Measurements from ENCODE around the gene KRTAP5-1. TPM values are rescaled to one million over a fixed set of nuclear protein-coding genes. Genes with fewer than 3 reads are reported as not detected.
A peak's percentile ranks its signal among the peaks of the same experiment; 100 is the strongest.
"Not testable (repeated sequence)": the region's sequence is repeated elsewhere in the genome, so short reads cannot be mapped to it uniquely, and the experiment has no call there.

The KRTAP5-1 gene
- total RNA-seq, 1 donor from 2014 or later = not detected

GRCh38 chr11:1622086-1622485 lies 37.0 kb upstream of the KRTAP5-1 start, which contains the start of gene KRTAP5-4:
Gene KRTAP5-4 (minus strand): TSS chr11:1622138. CDS start chr11:1622093, 45 bp downstream.
- TF ChIP-seq CTCF (conservative IDR thresholded peaks at IDR 0.05) = no peak
- no peak for DNase-seq (ENCODE audit: extremely low spot score, unreplicated experiment)
- H3K27me3 Mint-ChIP-seq = peaks cover 32% of the 10 kb centered on the region
- H3K4me1 Mint-ChIP-seq (ENCODE audit: unreplicated experiment) = peaks cover 5% of the 10 kb centered on the region
- H3K4me3 Mint-ChIP-seq = no peak within 1 kb of the TSS
- H3K27ac Mint-ChIP-seq = no peak within 1 kb of the TSS
- peaks cover under 1% of the 10 kb centered on the region for H3K9me3 Mint-ChIP-seq
- H3K36me3 Mint-ChIP-seq = no peaks in the 10 kb centered on the region

- peaks cover 5% of the 10 kb centered on the region for H3K4me1 Mint-ChIP-seq (ENCODE audit: unreplicated experiment)
- peaks cover 3% of the 10 kb centered on the region for H3K36me3 Mint-ChIP-seq
- H3K9me3 Mint-ChIP-seq = peaks cover 14% of the 10 kb centered on the region
- peak overlapping the region; percentile 14 for H3K27ac Mint-ChIP-seq
- TF ChIP-seq CTCF (conservative IDR thresholded peaks at IDR 0.05) = no peak
- H3K4me3 Mint-ChIP-seq = no peak overlapping the region
- no peak for DNase-seq (ENCODE audit: extremely low spot score, unreplicated experiment)
- H3K27me3 Mint-ChIP-seq = peaks cover 41% of the 10 kb centered on the region
These were observed 34.4 kb upstream of the KRTAP5-1 start for GRCh38 chr11:1619449-1619848.

GRCh38 chr11:1618231-1618630 lies 33.1 kb upstream of the KRTAP5-1 start:
- H3K27ac Mint-ChIP-seq = no peak overlapping the region

GRCh38 chr11:1608363-1608762 lies 23.3 kb upstream of the KRTAP5-1 start, which contains the start of gene KRTAP5-3:
Gene KRTAP5-3 (minus strand): TSS chr11:1608463. CDS start chr11:1608385, 78 bp downstream.
- peak within 1 kb of the TSS; percentile 12 for H3K4me3 Mint-ChIP-seq
- H3K36me3 Mint-ChIP-seq = no peaks in the 10 kb centered on the region

More at GRCh38 chr11:1618231-1618630, 33.1 kb upstream of the KRTAP5-1 start:
- TF ChIP-seq CTCF (conservative IDR thresholded peaks at IDR 0.05) = no peak
- peaks cover 42% of the 10 kb centered on the region for H3K27me3 Mint-ChIP-seq
- no peak for DNase-seq (ENCODE audit: extremely low spot score, unreplicated experiment)
- H3K36me3 Mint-ChIP-seq = peaks cover 3% of the 10 kb centered on the region
- H3K9me3 Mint-ChIP-seq = peaks cover 19% of the 10 kb centered on the region
- no peak overlapping the region for H3K4me3 Mint-ChIP-seq
- H3K4me1 Mint-ChIP-seq (ENCODE audit: unreplicated experiment) = peaks cover 5% of the 10 kb centered on the region

GRCh38 chr11:1607901-1608300 lies 22.8 kb upstream of the KRTAP5-1 start:
- DNase-seq (ENCODE audit: extremely low spot score, unreplicated experiment); H3K9me3 Mint-ChIP-seq; H3K27ac Mint-ChIP-seq; H3K36me3 Mint-ChIP-seq; H3K4me3 Mint-ChIP-seq; H3K4me1 Mint-ChIP-seq (ENCODE audit: unreplicated experiment): not testable (repeated sequence)
- peaks cover 26% of the 10 kb centered on the region for H3K27me3 Mint-ChIP-seq

More at GRCh38 chr11:1608363-1608762, 23.3 kb upstream of the KRTAP5-1 start, which contains the start of gene KRTAP5-3:
- Mint-ChIP-seq H3K9me3 (no peaks in the 10 kb centered on the region), H3K4me1 (ENCODE audit: unreplicated experiment) (peaks cover 9% of the 10 kb centered on the region), H3K27me3 (peaks cover 22% of the 10 kb centered on the region), H3K27ac (no peak within 1 kb of the TSS)
- TF ChIP-seq CTCF (conservative IDR thresholded peaks at IDR 0.05) = no peak
- DNase-seq (ENCODE audit: extremely low spot score, unreplicated experiment) = no peak

GRCh38 chr11:1607156-1607845 lies 22.2 kb upstream of the KRTAP5-1 start:
- H3K27ac Mint-ChIP-seq, H3K36me3 Mint-ChIP-seq: not testable (repeated sequence)

GRCh38 chr11:1605923-1606322 lies 20.8 kb upstream of the KRTAP5-1 start:
- not testable (repeated sequence) for H3K36me3 Mint-ChIP-seq; H3K4me3 Mint-ChIP-seq; H3K27ac Mint-ChIP-seq; H3K9me3 Mint-ChIP-seq; DNase-seq (ENCODE audit: extremely low spot score, unreplicated experiment); H3K4me1 Mint-ChIP-seq (ENCODE audit: unreplicated experiment)
- peaks cover 41% of the 10 kb centered on the region for H3K27me3 Mint-ChIP-seq

More at GRCh38 chr11:1607156-1607845, 22.2 kb upstream of the KRTAP5-1 start:
- peaks cover 30% of the 10 kb centered on the region for H3K27me3 Mint-ChIP-seq
- not testable (repeated sequence) for DNase-seq (ENCODE audit: extremely low spot score, unreplicated experiment); H3K4me1 Mint-ChIP-seq (ENCODE audit: unreplicated experiment); H3K9me3 Mint-ChIP-seq
- peak overlapping the region; percentile 12 for H3K4me3 Mint-ChIP-seq

Data from type B pancreatic cell (in vitro differentiated cells).